T47D (cell line): ENCODE results near the gene MB.
A peak's percentile ranks its signal among the peaks of the same experiment; 100 is the strongest.
"Not testable (repeated sequence)": the region's sequence is repeated elsewhere in the genome, so short reads cannot be mapped to it uniquely, and the experiment has no call there.

ENCODE experiments used
- DNase-seq, 2 experiments: peaks; one replicate each; pipeline versions ENCODE4 v3.0.0 to v3.0.0-alpha.2; 2011 to 2012; ENCODE audit warnings: low read depth in 1 of 2, low spot score in 1 of 2
- JUND ChIP-seq: IDR thresholded peaks from 2 replicates; pipeline ENCODE4 v1.6.1; 2012; ENCODE audit warnings: low read depth
- in situ Hi-C: cut with HindIII; loops from 2 replicates; pipeline ENCODE4 v1.10.0; 2016; ENCODE audit warnings: low sequenced_read_pairs, low pct_unique_long_range_greater_than_20kb

MB gene

GRCh38 chr22:35631597-35631996 is 14.5 kb upstream of the MB start:
- in situ Hi-C loops = no loop called here
- no peak for TF ChIP-seq JUND
- peak in 1 of 2 experiments; percentile 72 for DNase-seq

DNA sequence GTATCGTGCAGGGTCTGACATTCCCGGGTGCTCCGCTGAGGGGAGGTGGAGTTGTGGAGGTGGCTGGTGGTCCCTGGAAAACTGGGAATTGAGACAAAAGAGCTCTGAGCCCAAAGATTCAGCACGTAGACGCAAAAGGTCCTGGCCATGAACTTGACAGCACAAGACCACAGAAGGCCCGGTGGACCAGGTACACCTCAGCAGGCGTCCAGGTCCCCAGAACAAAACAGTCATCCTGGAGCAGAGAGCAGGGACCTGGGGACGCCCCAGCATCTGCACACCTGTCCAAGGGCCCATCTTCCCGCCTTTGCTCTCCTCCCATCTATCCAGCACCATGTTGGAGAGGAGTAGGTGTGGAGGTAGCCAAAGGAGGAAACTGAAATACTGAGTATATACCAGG is 13.8 kb upstream of the MB start:
- DNase-seq = no peak
- in situ Hi-C loops = no loop called here
- no peak for TF ChIP-seq JUND

DNA sequence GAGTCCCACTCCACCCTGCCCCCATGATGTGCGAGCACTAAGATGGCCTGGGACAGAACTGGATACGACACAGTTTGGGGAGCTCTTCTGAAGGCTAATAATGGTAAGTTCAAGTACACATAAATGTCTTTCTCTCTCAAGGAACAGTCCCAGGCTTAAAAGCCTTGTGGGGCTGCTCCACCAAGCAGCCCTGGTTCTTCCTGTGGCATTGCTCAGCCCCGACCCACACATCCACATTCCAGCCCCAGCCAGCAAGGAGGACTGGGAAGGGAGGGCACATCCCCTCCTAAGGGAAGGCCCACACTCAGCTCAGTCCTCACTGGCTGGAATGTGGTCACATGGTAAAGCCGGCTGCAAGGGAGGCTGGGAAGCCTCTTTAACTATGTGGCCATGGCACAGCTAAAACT is 13.3 kb upstream of the MB start:
- in situ Hi-C loops = no loop called here
- TF ChIP-seq JUND = no peak
- DNase-seq = peak in 1 of 2 experiments; percentile 83

- in situ Hi-C loops = no loop called here
- peak; percentile 38; the same call in 1 of the 2 replicates for TF ChIP-seq JUND
- DNase-seq = peak in 1 of 2 experiments; percentile 96
These were observed 12.5 kb upstream of the MB start for GRCh38 chr22:35629406-35630216.

GRCh38 chr22:35628732-35629131 is 11.6 kb upstream of the MB start:
- in situ Hi-C loops = no loop called here
- DNase-seq = no peak
- TF ChIP-seq JUND = no peak

- no peak for TF ChIP-seq JUND
- in situ Hi-C loops = no loop called here
- DNase-seq = peak; percentile 31 to 94
These were observed 10.3 kb upstream of the MB start for GRCh38 chr22:35627267-35628041.

DNA sequence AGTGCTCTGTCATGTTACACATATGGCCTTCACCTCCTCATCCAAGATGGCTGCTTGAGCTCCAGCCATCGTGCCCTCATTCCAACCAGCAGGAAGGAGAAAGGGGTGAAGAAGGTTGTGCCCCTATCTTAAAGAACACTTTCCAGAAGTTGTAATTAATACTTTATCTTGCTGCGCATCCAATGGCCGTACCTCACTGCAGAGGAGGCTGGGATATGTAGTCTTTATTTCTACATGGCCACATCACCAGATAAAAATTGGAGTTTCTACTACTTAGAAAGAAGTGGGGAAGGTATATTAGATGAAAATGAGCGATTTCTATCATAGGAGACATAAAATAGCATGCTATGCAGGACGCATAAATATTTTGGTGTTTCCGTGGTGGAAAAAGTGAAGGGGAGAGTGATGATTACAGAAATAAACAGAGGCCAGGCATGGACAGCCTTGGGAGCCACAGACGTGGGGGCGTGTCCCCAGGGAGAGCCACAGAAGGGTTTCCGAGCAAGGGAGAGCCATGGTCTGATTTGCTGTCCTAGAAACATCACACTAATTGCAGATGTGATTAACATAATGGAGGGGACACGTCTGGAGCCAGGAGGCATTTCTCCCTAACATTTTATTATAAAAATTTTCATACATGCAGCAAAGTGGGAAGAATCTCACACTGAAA is 8.8 kb upstream of the MB start:
- in situ Hi-C loops = no loop called here
- no peak for DNase-seq
- no peak for TF ChIP-seq JUND

GRCh38 chr22:35624547-35624946 is 7.4 kb upstream of the MB start:
- no peak for DNase-seq
- in situ Hi-C loops = no loop called here
- no peak for TF ChIP-seq JUND

DNA sequence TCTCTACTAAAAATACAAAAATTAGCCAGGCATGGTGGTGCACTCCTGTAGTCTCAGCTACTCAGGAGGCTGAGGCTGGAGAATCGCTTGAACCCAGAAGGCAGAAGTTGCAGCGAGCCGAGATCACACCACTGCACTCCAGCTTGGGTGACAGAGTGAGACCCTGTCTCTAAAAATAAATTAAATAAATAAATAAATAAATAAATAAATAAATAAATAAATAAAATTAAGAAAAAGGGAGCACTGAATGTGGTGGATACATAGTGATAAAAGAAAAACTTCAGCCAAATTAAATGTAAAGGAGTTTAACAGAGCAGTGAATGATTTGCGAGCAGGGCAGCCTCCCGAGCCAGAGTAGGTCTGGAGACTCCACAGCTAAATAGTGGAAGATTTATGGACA is 6.8 kb upstream of the MB start:
- in situ Hi-C loops, DNase-seq: not testable (repeated sequence)

GRCh38 chr22:35622191-35622913 is 5.2 kb upstream of the MB start:
- peak; percentile 42 to 99 for DNase-seq
- no peak for TF ChIP-seq JUND
- in situ Hi-C loops = no loop called here

- in situ Hi-C loops = no loop called here
- TF ChIP-seq JUND = no peak
- DNase-seq = no peak
These were observed 4.3 kb upstream of the MB start for GRCh38 chr22:35621451-35621850.

GRCh38 chr22:35620624-35621251 is 3.6 kb upstream of the MB start:
- TF ChIP-seq JUND = no peak
- no peak for DNase-seq
- in situ Hi-C loops = no loop called here
